Activated naive CD8-positive, alpha-beta T cell (primary cell): ENCODE measurements around the gene ATP11A.

Experiments used
- H3K27ac Mint-ChIP-seq: one replicate; pipeline ENCODE4 v1.8.0; 2021; ENCODE audit warnings: mixed read lengths
- H3K27me3 Mint-ChIP-seq: one replicate; pipeline ENCODE4 v1.8.0; 2021; ENCODE audit warnings: mixed read lengths
- H3K36me3 Mint-ChIP-seq: one replicate; pipeline ENCODE4 v1.8.0; 2021; ENCODE audit warnings: mixed read lengths
- H3K4me1 Mint-ChIP-seq: one replicate; pipeline ENCODE4 v1.8.0; 2021; ENCODE audit warnings: low read depth, mixed read lengths
- H3K4me3 Mint-ChIP-seq: one replicate; pipeline ENCODE4 v1.8.0; 2021; ENCODE audit warnings: mild to moderate bottlenecking, mixed read lengths
- H3K9me3 Mint-ChIP-seq: one replicate; pipeline ENCODE4 v1.8.0; 2021; ENCODE audit warnings: low read depth, mixed read lengths

The ATP11A gene

GRCh38 chr13:112696001-112696868, 6.4 kb downstream of the ATP11A start:
- no peaks in the 10 kb centered on the region for H3K9me3 Mint-ChIP-seq
- no peaks in the 10 kb centered on the region for H3K36me3 Mint-ChIP-seq
- no peaks in the 10 kb centered on the region for H3K27me3 Mint-ChIP-seq
- H3K4me1 Mint-ChIP-seq, result peaks cover 36% of the 10 kb centered on the region
- H3K27ac Mint-ChIP-seq, result no peak overlapping the region
- H3K4me3 Mint-ChIP-seq, result no peak overlapping the region

- Mint-ChIP-seq H3K27me3 (no peaks in the 10 kb centered on the region), H3K27ac (no peak overlapping the region), H3K4me3 (no peak overlapping the region), H3K9me3 (no peaks in the 10 kb centered on the region), H3K36me3 (no peaks in the 10 kb centered on the region), H3K4me1 (peaks cover 29% of the 10 kb centered on the region)
These were observed 7.1 kb downstream of the ATP11A start for GRCh38 chr13:112696869-112697465.

- no peaks in the 10 kb centered on the region for H3K36me3 Mint-ChIP-seq
- no peaks in the 10 kb centered on the region for H3K9me3 Mint-ChIP-seq
- peaks cover 21% of the 10 kb centered on the region for H3K4me1 Mint-ChIP-seq
- H3K4me3 Mint-ChIP-seq, result no peak overlapping the region
- no peak overlapping the region for H3K27ac Mint-ChIP-seq
- no peaks in the 10 kb centered on the region for H3K27me3 Mint-ChIP-seq
These were observed 8.2 kb downstream of the ATP11A start for GRCh38 chr13:112697756-112698655.

- Mint-ChIP-seq H3K4me1 (peaks cover 26% of the 10 kb centered on the region), H3K27me3 (no peaks in the 10 kb centered on the region), H3K36me3 (no peaks in the 10 kb centered on the region), H3K27ac (no peak overlapping the region), H3K9me3 (no peaks in the 10 kb centered on the region), H3K4me3 (no peak overlapping the region)
These were observed 9.6 kb downstream of the ATP11A start for GRCh38 chr13:112699322-112699918.

- H3K9me3 Mint-ChIP-seq, result no peaks in the 10 kb centered on the region
- no peaks in the 10 kb centered on the region for H3K27me3 Mint-ChIP-seq
- no peak overlapping the region for H3K4me3 Mint-ChIP-seq
- no peaks in the 10 kb centered on the region for H3K36me3 Mint-ChIP-seq
- no peak overlapping the region for H3K27ac Mint-ChIP-seq
- H3K4me1 Mint-ChIP-seq, result peaks cover 27% of the 10 kb centered on the region
These were observed 10.6 kb downstream of the ATP11A start for GRCh38 chr13:112700291-112701060.

GRCh38 chr13:112702341-112702985, 12.6 kb downstream of the ATP11A start:
- H3K9me3 Mint-ChIP-seq, result no peaks in the 10 kb centered on the region
- H3K27ac Mint-ChIP-seq, result no peak overlapping the region
- no peak overlapping the region for H3K4me3 Mint-ChIP-seq
- H3K36me3 Mint-ChIP-seq, result peaks cover 5% of the 10 kb centered on the region
- H3K27me3 Mint-ChIP-seq, result no peaks in the 10 kb centered on the region
- H3K4me1 Mint-ChIP-seq, result peaks cover 30% of the 10 kb centered on the region

- Mint-ChIP-seq H3K4me1 (peaks cover 28% of the 10 kb centered on the region), H3K36me3 (peaks cover 5% of the 10 kb centered on the region), H3K27ac (no peak overlapping the region), H3K27me3 (no peaks in the 10 kb centered on the region), H3K9me3 (no peaks in the 10 kb centered on the region), H3K4me3 (no peak overlapping the region)
These were observed 13.1 kb downstream of the ATP11A start for GRCh38 chr13:112702986-112703379.

GRCh38 chr13:112703449-112704284, 13.8 kb downstream of the ATP11A start:
- H3K36me3 Mint-ChIP-seq, result peaks cover 5% of the 10 kb centered on the region
- peaks cover 28% of the 10 kb centered on the region for H3K4me1 Mint-ChIP-seq
- no peaks in the 10 kb centered on the region for H3K9me3 Mint-ChIP-seq
- no peaks in the 10 kb centered on the region for H3K27me3 Mint-ChIP-seq
- H3K4me3 Mint-ChIP-seq, result no peak overlapping the region
- no peak overlapping the region for H3K27ac Mint-ChIP-seq

- H3K27me3 Mint-ChIP-seq, result no peaks in the 10 kb centered on the region
These were observed 14.7 kb downstream of the ATP11A start for GRCh38 chr13:112704308-112705145.

GRCh38 chr13:112705286-112705685, 15.4 kb downstream of the ATP11A start:
- Mint-ChIP-seq H3K27ac (no peak overlapping the region), H3K36me3 (peaks cover 5% of the 10 kb centered on the region), H3K27me3 (no peaks in the 10 kb centered on the region), H3K4me3 (no peak overlapping the region), H3K9me3 (no peaks in the 10 kb centered on the region), H3K4me1 (peaks cover 26% of the 10 kb centered on the region)

More at GRCh38 chr13:112704308-112705145, 14.7 kb downstream of the ATP11A start:
- peaks cover 26% of the 10 kb centered on the region for H3K4me1 Mint-ChIP-seq
- H3K4me3 Mint-ChIP-seq, result no peak overlapping the region
- peaks cover 5% of the 10 kb centered on the region for H3K36me3 Mint-ChIP-seq
- H3K27ac Mint-ChIP-seq, result no peak overlapping the region
- H3K9me3 Mint-ChIP-seq, result no peaks in the 10 kb centered on the region

- Mint-ChIP-seq H3K36me3 (peaks cover 5% of the 10 kb centered on the region), H3K4me1 (peaks cover 26% of the 10 kb centered on the region), H3K9me3 (no peaks in the 10 kb centered on the region), H3K27ac (no peak overlapping the region), H3K27me3 (no peaks in the 10 kb centered on the region), H3K4me3 (no peak overlapping the region)
These were observed 16.3 kb downstream of the ATP11A start for GRCh38 chr13:112706171-112706570.

GRCh38 chr13:112708560-112709240, 18.9 kb downstream of the ATP11A start:
- Mint-ChIP-seq H3K4me3 (no peak overlapping the region), H3K9me3 (no peaks in the 10 kb centered on the region), H3K27ac (no peak overlapping the region), H3K27me3 (no peaks in the 10 kb centered on the region), H3K4me1 (peaks cover 18% of the 10 kb centered on the region), H3K36me3 (peaks cover 5% of the 10 kb centered on the region)
